ENCODE measurements around the gene TET3. TPM values are rescaled to one million over a fixed set of nuclear protein-coding genes. Genes with fewer than 3 reads are reported as not detected.

The TET3 gene
- polyA plus RNA-seq, 2 of the 4 experiments (the other 2 are of a cell fraction), result 4.6 to 6.1 TPM

DNA sequence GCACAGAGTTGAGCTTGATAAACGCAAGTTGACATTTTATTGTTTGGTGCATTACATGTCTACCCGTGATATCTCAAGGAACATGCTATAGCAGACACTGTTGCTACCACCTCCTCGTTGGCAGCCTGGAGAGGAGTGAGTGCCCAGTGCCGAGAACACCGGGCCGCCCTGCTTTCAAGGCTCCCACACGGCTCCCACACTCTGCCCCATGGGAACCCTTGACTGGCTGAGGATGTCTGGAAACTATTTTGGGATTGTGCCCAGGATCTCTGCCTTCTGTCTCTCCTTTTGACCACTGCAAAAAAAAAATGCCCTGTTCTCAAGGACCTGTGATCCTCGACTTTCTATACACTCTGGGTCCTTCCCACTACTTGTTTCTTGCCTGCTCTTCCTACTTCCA, 21.1 kb downstream of the TET3 start (continued):
- TF ChIP-seq USF2 (IDR thresholded peaks at IDR 0.05) (no peak), EP300 (IDR thresholded peaks at IDR 0.05) (no peak), FOXS1 (CRISPR knock-in tag; IDR thresholded peaks at IDR 0.05) (no peak)

- H3K4me1 ChIP-seq, result peaks cover 12% of the 10 kb centered on the region; the same call in 1 of the 3 replicates
- no peak overlapping the region for H3K27ac ChIP-seq
- DNase-seq (ENCODE audit: low read depth in 1 of 2, low spot score in 1 of 2) (no peak), ATAC-seq (no peak), FAIRE-seq (no peak)
- ChIA-PET CTCF (interaction anchor here (1.5 kb wide), 1 partner anchor 12 kb away, joined by 6 read pairs; no protein-coding TSS in a partner anchor), POLR2A (no interaction called here)
- H3K9me3 ChIP-seq, result no peaks in the 10 kb centered on the region
- no peak overlapping the region for H3K4me2 ChIP-seq
- TF ChIP-seq FOXS1 (CRISPR knock-in tag; IDR thresholded peaks at IDR 0.05) (no peak), RARB (CRISPR knock-in tag; IDR thresholded peaks at IDR 0.05) (no peak), POLR2A (IDR thresholded peaks at IDR 0.05; ENCODE audit: low read length) (no peak), HEYL (CRISPR knock-in tag; IDR thresholded peaks at IDR 0.05) (no peak), RNF2 (IDR thresholded peaks at IDR 0.05; ENCODE audit: borderline replicate concordance, low read depth) (no peak), HOXA7 (CRISPR knock-in tag; IDR thresholded peaks at IDR 0.05) (no peak), PBX3 (IDR thresholded peaks at IDR 0.05) (no peak), PHF8 (IDR thresholded peaks at IDR 0.05; ENCODE audit: borderline replicate concordance, low read depth) (no peak), GATA3 (IDR thresholded peaks at IDR 0.05; ENCODE audit: borderline replicate concordance) (no peak), USF2 (IDR thresholded peaks at IDR 0.05) (no peak), RAD21 (conservative IDR thresholded peaks at IDR 0.05 in 1 of 2, IDR thresholded peaks at IDR 0.05 in 1 of 2) (no peak), HOXB13 (CRISPR knock-in tag; IDR thresholded peaks at IDR 0.05; ENCODE audit: low read depth) (no peak), CBX2 (IDR thresholded peaks at IDR 0.05; ENCODE audit: borderline replicate concordance, low read depth) (no peak), CEBPB (IDR thresholded peaks at IDR 0.05) (no peak), RCOR1 (IDR thresholded peaks at IDR 0.05; ENCODE audit: low read depth, low read length) (no peak), ATOH8 (CRISPR knock-in tag; IDR thresholded peaks at IDR 0.05; ENCODE audit: low read depth) (no peak)
- TF ChIP-seq, protein P1, sequence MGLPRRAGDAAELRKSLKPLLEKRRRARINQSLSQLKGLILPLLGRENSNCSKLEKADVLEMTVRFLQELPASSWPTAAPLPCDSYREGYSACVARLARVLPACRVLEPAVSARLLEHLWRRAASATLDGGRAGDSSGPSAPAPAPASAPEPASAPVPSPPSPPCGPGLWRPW (IDR thresholded peaks at IDR 0.05), result no peak
- TF ChIP-seq, protein P2, sequence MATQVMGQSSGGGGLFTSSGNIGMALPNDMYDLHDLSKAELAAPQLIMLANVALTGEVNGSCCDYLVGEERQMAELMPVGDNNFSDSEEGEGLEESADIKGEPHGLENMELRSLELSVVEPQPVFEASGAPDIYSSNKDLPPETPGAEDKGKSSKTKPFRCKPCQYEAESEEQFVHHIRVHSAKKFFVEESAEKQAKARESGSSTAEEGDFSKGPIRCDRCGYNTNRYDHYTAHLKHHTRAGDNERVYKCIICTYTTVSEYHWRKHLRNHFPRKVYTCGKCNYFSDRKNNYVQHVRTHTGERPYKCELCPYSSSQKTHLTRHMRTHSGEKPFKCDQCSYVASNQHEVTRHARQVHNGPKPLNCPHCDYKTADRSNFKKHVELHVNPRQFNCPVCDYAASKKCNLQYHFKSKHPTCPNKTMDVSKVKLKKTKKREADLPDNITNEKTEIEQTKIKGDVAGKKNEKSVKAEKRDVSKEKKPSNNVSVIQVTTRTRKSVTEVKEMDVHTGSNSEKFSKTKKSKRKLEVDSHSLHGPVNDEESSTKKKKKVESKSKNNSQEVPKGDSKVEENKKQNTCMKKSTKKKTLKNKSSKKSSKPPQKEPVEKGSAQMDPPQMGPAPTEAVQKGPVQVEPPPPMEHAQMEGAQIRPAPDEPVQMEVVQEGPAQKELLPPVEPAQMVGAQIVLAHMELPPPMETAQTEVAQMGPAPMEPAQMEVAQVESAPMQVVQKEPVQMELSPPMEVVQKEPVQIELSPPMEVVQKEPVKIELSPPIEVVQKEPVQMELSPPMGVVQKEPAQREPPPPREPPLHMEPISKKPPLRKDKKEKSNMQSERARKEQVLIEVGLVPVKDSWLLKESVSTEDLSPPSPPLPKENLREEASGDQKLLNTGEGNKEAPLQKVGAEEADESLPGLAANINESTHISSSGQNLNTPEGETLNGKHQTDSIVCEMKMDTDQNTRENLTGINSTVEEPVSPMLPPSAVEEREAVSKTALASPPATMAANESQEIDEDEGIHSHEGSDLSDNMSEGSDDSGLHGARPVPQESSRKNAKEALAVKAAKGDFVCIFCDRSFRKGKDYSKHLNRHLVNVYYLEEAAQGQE (IDR thresholded peaks at IDR 0.05), result no peak
- H3K4me3 ChIP-seq, result no peak overlapping the region
- 92% methylated on average over 7 of the region's 7 CpGs for WGBS (ENCODE audit: missing lambda C conversion rate)
Observed at GRCh38 chr2:74006459-74006858, 21.7 kb downstream of the TET3 start.
